NCI-H460 (cell line): ENCODE data around the gene HSFX3. TPM values are rescaled to one million over a fixed set of nuclear protein-coding genes. Genes with fewer than 3 reads are reported as not detected.
"Not testable (repeated sequence)": the region's sequence is repeated elsewhere in the genome, so short reads cannot be mapped to it uniquely, and the experiment has no call there.

Experiments used
- DNase-seq: peaks from one replicate; pipeline ENCODE4 v3.0.0-alpha.2; 2016; ENCODE audit warnings: low read depth; ENCODE audit errors: extremely low read depth
- total RNA-seq: library from RNA; depleted of rRNA; stranded (reverse); fragments of >200 nt; shearing (Covaris generic); gene quantifications from 2 replicates; pipeline ENCODE4 v1.2.3, GENCODE V29; 2014

HSFX3 gene
- total RNA-seq, 1 experiment from 2014 or later = not detected

DNA sequence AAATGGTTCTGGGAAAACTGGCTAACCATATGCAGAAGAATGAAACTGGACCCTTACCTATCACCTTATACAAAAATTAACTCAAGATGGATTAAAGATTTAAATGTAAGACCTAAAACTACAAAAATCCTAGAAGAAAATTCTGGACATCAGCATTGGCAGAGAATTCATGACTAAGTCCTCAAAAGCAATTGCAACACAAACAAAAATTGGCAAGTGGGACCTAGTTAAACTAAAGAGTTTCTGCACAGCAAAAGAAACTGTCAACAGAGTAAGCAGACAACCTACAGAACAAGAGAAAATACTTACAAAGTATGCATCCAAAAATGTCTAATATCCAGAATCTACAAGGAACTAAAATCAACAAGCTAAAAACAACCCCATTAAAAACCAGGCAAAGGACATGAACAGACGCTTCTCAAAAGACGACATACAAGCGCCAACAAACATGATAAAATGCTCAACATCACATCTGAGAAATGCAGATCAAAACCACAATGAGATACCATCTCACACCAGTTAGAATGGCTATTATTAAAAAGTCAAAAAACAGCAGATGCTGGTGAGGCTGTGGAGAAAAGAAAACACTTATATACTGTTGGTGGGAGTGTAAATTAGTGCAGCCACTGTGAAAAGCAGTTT is 29.0 kb downstream of the HSFX3 start:
- not testable (repeated sequence) for DNase-seq

DNA sequence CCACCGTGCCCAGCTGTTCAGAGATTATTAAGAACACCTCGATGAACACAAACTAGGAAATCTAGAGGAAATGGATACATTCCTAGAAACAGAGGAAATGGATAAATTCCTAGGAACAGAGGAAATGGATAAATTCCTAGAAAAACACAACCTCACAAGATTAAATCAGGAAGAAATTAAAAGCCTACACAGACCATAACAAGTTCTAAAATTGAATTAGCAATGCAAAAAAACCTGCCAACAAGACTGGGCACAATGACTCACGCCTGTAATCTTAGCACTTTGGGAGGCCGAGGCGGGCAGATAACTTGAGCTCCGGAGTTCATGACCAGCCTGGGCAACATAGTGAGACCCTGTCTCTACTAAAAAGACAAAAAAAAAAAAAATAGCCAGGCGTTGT is 31.5 kb downstream of the HSFX3 start:
- DNase-seq = no peak

DNA sequence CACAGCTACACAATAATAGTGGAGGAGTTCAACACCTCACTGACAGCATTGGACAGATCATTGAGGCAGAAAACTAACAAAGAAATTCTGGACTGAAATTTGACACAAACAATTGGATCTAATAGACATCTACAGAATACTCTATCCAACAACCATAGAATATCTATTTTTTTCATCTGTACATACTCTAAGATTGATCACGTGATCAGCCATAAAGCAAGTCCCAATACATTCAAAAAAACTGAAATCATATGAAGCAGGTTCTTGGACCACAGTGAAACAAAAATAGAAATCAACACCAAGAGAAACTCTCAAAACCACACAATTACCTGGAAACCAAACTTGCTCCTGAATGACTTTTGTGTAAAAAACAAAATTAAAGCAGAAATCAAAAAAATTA is 32.4 kb downstream of the HSFX3 start:
- DNase-seq = no peak

DNA sequence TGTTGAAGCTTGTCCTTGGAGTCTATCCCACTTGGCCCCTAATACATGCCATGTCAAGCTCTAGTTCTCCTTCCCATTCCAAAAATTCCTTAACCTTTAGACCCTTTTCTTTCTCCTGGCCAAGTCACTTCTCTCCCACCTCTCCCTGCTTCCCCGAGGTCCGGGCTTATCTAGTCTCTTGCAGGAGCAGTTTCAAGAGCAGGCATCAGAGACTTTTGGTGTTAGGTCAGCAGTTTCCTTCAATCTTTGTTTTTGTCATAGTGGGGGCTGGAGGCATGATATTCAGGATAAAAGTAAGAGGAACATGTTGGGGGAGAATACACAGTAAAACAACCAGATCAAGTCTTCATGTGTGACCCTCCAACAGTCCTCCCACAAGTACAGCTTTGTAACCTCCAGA is 33.1 kb downstream of the HSFX3 start:
- no peak for DNase-seq

DNA sequence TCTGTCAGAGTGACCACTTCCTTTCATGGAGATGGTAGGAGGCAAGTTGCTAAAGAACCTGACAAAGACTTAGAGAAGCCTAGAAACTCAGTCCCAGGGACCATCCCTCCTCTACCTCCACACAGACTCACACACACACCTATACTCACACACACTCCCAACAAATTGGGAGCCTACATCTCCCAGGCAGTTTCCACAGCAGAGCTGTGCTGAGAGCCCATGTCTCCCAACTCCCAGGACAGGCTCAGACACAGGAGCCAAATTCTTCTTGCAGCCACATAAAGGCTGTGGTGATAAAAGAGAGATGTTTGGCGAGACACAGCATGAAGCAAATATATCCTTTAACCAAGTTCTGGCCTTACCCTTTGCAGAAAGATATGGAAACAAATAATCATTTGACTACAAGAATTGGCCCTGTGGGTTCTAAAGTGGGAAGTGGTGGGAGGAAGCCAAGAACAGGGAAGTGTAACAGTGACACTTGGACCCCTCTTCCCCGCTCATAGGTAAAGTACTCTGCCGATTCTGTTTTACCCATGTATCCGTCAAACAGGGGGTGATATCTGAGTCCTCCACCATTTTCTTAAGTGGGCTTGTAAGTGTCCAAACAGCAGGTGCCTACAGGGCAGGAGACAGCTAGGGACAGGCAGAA is 33.6 kb downstream of the HSFX3 start:
- no peak for DNase-seq

DNA sequence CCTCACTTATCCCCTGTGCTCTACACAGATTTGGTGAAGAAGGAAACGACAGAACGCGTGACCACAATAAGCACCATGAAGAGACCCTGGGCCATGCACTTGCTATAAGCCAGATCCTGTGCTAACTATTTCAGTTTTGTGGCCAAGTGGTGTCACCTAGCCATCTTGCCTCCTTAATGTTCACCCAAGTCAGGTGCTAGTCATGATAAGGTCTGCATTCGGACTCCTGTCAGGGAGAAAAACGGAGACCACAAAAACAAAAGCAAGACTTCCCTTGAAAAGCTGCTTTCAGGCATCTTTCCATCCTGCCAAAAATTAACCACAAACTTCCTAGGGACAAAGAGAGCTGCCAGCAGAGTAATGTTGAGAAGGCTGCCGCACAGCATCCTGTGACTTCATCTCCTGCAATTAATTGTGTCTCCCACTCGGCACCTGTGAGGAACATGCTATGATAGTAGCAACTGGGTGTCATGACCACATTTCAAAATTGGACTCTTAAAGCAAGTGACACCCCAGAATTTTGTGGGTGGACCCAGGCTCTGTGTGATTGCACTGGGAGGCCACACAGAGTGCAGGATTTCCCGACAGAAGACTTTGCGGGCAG is 35.8 kb downstream of the HSFX3 start:
- no peak for DNase-seq

DNA sequence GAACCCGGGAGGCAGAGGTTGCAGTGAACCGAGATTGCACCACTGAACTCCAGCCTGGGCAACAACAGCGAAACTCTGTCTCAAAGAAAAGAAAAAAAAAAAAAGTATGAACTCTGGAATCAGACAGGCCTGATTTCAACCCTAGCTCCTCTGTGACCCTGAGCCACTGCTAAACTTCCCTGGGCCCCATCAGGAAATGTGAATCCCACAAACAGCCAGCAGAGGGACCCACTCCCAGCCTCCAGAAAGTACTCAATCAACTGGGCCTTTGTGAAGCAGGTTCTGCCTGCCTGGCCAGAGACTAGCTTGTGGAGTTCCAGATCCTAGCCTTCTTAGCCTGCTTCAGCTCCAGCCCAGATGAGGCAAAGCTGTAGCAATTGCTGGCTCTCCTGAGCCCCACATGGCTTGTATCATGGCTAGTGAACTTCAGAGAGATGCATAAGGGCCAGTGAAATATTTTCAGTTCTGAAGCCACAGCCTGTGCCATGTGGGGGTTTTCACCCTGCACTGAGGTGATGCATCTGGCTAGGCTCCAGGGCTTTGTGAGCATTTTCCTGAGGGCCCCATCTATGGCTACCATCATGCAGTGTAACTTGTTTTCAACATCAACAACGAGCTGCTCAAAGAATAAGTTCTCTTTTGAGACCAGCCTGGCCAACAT is 37.4 kb downstream of the HSFX3 start:
- peak; percentile 47 for DNase-seq

DNA sequence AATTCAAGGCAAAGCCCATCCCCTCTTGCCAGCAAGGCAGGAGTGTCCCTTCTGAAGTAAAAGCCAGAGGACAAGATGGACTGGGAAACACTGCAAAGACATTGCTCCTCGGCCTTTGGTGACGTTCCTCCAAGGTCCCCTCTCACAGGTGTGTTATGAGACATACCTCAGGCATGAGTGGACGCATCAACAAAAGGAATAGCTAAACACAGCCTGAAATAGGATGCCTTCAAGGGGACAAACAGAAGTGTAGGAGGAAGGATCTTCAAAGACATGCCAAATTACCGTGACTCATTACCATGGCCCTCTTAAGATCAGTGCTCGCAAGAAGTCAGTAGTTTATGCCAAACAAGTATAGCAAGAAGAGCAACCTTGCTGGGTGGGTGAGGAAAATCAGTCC is 38.6 kb downstream of the HSFX3 start:
- DNase-seq = no peak

DNA sequence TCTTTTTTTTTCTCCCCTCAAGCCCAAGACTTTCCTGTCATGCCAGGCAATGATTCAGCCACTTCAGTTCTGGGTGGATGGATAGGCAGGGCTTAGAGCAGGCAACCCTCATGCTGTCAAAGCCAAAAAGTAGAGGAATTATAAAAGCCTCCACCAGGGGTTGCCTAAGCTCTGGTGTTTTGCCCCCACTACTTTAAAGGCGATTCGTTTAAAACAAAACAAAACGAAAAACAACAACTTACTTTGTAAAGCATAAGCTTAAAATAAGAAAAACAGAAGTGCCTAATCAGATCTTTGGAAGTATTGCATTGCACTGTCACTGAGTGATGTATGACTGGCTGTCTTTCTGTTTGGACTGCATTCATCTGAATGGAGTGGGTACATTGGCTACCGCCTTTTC is 39.3 kb downstream of the HSFX3 start:
- DNase-seq = no peak

DNA sequence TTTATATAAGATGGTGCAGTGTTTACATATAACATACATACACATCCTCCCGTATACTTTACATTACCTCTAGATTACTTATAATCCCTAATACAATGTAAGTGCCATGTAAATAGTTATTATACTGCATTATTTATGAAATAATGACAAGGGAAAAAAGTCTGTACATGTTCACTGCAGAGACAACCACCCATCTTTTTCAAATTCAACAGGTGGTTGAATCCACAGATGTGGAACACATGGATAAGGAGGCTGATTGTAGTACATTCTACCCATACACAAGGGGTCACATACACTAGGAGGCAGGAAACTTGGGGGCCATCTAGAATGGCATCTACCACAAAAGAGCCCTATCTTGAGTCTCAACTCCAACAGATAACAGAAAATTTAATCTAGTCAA is 41.3 kb downstream of the HSFX3 start:
- no peak for DNase-seq

DNA sequence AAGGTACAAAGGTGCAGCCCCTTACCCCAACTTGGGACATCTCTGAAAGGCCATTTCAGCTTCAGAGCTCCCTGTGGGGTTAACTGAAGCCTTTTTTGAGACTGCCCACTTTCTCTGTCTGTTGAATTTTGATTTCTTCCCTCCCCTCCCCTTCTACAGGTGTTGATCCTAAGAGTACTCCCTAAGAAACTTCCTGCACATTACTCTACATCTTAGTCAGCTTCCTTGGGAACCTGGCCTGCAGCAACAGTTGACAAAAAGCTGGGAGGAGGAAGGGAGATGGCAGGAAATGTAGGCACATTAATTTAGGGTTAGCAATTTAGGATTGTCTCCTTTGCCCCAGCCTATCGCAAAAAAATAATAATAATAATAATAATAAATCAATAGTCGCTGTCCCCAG is 43.4 kb downstream of the HSFX3 start:
- DNase-seq = no peak

DNA sequence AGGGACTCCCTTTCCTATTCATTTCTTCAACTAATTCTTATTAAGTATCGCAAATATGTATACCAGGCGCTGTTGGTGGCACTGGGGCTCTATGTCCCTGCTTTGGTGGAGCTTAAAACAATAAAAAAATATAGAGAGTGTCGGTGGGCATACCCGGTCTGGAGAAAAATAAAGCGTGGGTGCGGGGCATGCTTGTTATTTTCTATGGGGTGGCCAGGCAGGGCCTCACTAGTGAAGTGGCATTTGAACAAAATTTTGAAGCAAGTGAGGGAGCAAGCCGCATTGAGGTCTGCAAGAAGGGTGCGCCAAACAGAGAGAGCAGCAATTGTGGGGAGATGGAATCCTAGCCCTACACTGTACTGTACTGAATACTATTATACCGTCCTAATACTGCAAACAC is 44.1 kb downstream of the HSFX3 start:
- no peak for DNase-seq

DNA sequence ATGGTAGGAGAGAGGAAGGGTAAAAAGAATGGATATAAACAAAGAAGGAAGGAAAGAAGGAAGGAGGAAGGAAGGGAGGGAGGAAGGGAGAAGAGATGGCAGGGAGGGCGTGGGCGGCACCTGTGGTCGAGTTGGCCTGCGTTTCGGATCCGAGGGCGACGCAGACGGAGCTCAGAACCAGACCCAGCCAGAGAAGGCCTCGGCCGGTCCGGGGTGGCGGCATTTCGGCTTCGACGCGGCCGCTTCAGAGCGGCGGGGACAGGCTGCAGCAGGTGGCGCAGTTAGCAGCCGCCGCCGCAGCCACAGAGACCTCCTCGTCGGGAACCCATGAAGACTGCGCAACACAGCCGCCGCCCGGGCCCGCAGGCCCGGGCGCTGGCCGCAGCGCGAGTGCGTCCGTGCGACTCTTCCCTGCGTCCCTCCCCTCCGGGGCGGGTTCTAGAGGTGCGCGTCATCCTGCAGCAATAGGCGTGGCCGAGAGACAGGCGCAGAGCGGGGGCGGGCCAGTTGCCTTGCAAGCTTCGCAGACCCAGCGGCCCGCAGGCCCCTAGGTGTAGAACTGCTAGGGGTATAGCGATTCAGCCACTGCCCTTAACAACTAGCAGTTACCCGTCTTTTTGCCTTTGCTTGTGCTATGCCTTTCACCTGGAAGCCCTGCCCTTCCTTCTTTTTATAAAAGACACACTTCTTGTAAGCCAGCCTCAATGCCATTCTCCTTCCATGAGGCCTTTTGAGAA is 44.6 kb downstream of the HSFX3 start, which contains the start of gene IDS:
Gene IDS, minus strand, starts transcription at position 392 of the 737 bp plus-strand sequence. Its CDS starts 169 bp downstream, at position 223.
- DNase-seq = peak; percentile 87

DNA sequence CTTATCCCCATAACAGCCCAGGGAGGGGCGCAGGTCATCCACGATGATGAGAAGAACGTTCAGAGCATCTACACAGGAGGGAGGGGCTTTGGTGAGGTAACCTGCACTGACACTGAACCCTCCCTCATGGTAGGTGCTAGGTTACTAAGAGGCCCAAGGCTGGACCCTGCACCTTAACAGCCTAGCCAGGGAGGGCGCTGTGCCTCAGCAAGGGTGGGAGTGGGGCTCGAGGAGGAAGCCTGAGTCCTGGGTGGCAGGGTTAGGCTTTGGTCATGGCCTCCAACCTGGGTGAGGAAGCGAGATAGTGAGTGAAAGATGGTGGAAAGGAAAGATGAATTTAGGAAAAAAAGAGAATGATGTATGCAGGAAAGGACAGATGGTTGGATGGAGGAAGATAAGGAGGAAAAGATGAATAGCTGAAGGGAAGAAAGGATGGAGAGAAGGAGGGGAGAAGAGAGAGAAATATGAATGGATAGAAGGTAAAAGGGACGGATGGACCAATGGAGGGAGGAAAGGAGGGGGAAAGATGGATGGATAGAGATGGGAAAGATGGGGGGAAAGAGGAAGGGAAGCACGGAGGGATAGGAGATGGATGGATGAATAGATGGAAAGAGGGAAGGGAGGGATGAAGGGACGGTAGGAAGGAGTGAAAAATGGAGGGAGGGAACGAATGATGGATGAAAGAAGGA is 45.4 kb downstream of the HSFX3 start:
- no peak for DNase-seq

DNA sequence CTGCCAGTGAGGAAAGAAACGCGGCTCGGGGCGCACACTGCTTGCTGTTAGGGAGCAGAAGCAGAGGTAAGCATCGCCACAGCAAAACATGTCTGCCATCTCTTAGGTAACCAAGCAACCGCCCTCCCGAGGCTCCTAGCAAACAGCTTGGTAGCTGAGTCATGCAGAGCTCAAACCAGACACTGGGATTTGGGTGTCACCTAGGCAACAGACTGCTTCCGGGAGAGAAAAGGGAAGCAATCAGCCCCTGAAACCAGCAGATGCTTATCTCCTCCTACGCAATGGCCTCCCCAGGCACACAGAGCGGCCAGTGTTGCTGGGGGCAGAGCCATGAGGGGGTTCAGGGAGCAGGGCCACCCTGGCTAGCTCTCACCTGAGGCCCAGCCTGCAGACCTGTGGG is 46.3 kb downstream of the HSFX3 start:
- DNase-seq = not testable (repeated sequence)

DNA sequence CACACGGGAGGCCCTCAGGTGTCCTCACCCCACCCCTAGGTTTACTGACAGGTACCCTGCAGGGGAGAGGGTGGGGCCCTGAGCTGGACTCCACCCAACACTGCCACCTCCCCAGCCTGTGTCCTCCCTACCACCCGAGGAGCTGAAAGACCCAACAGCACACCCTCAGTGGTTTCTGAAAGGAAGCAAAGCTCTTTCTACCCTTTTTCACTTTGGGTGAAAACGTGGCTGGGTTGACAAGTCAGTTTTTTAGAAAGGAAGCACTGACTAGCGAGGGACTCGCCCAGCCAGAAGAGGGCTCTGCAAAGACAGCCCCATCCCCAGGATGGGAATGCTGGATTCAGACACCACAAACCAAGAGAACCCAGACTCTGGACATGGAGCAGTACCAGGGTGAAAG is 46.8 kb downstream of the HSFX3 start:
- DNase-seq = not testable (repeated sequence)

DNA sequence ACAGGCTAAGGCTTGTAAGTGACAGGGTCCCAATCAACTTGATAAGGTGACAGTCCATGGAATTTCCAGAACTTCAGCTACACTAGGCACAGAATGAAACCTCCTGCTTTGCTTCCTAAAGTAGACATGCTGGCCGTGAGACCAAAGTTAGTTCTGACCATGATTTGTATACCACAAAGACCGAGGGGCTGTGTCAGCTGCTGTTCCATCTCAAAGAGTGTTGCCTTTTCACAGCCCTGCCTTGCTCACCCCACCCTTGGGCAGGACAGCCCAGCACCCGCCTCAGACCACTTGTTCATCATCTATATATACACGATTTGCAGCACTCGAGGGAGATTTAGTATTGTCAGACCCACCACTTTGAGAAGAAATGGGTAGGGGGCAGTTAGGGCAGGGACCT is 50.0 kb downstream of the HSFX3 start:
- no peak for DNase-seq

DNA sequence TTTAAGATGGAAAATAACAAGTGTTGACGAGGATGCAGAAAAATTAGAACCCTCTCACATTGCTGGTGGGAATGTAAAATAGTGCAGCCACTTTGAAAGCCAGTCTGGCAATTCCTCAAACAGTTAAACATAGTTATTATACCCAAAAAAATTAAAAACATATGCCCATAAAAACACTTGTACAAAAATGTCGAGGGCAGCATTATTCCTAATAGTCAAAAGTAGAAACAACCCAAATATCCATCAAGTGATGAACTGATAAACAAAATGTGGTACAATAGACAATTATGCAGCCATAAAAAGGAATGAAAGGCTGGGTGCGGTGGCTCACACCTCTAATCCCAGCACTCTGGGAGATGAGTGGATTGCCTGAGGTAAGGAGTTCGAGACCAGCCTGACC is 51.0 kb downstream of the HSFX3 start:
- no peak for DNase-seq
